Progenitor cell of endocrine pancreas (in vitro differentiated cells): ENCODE results near the gene HIGD1C. TPM values are rescaled to one million over a fixed set of nuclear protein-coding genes. Genes with fewer than 3 reads are reported as not detected.

ENCODE experiments used
- DNase-seq: peaks from one replicate; pipeline ENCODE4 v3.0.0; 2021; ENCODE audit warnings: low spot score; ENCODE audit not compliant: unreplicated experiment
- H3K27ac Mint-ChIP-seq: 2 replicates; pipeline ENCODE4 v1.8.0; 2021; ENCODE audit warnings: mild to moderate bottlenecking, moderate library complexity, mixed read lengths
- H3K27me3 Mint-ChIP-seq: 2 replicates; pipeline ENCODE4 v1.8.0; 2021; ENCODE audit warnings: mixed read lengths
- H3K36me3 Mint-ChIP-seq: 2 replicates; pipeline ENCODE4 v1.8.0; 2022; ENCODE audit warnings: mixed read lengths; ENCODE audit not compliant: insufficient read depth
- H3K4me1 Mint-ChIP-seq: 2 replicates; pipeline ENCODE4 v1.8.0; 2021; ENCODE audit warnings: low read depth, mixed read lengths
- H3K4me3 Mint-ChIP-seq: 2 replicates; pipeline ENCODE4 v1.8.0; 2021; ENCODE audit warnings: low read depth, mild to moderate bottlenecking, moderate library complexity, mixed read lengths
- H3K9me3 Mint-ChIP-seq: 2 replicates; pipeline ENCODE4 v1.8.0; 2021; ENCODE audit warnings: low read depth, mixed read lengths
- total RNA-seq: library from RNA; stranded (reverse); gene quantifications from 2 replicates; pipeline ENCODE4 v1.2.1, GENCODE V29; 2021
- TF ChIP-seq, protein P1 (sequence below): fragments of 200-600 bp; sonication (generic); IDR thresholded peaks from one replicate; pipeline ENCODE4 v1.5.0; 2021; ENCODE audit warnings: antibody characterized with exemption, mild to moderate bottlenecking; ENCODE audit not compliant: unreplicated experiment

HIGD1C gene
- total RNA-seq, 1 donor from 2014 or later: not detected

DNA sequence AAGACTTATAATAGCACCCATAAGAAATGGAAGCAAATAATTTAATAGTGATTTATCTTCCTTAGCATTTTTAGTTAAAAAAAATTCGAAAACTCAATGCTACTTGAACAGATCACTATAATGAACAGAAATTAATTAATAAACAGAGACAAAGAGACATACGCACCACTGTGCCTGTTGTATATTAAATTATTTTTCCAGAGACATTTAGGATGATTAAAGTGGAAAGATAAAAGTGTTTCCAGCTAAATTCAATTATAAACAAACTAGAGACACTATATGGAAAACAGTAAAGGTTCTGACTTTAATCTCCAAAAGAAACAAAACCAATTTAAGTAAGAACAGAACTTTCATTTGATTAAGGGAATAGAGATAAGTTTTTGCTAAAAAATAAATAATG lies 3.4 kb downstream of the HIGD1C start:
- Mint-ChIP-seq H3K36me3 (no peaks in the 10 kb centered on the region), H3K4me1 (peaks cover 4% of the 10 kb centered on the region), H3K27me3 (no peaks in the 10 kb centered on the region), H3K4me3 (no peak overlapping the region), H3K9me3 (no peaks in the 10 kb centered on the region), H3K27ac (no peak overlapping the region)
- no peak for DNase-seq
- TF ChIP-seq, protein P1, sequence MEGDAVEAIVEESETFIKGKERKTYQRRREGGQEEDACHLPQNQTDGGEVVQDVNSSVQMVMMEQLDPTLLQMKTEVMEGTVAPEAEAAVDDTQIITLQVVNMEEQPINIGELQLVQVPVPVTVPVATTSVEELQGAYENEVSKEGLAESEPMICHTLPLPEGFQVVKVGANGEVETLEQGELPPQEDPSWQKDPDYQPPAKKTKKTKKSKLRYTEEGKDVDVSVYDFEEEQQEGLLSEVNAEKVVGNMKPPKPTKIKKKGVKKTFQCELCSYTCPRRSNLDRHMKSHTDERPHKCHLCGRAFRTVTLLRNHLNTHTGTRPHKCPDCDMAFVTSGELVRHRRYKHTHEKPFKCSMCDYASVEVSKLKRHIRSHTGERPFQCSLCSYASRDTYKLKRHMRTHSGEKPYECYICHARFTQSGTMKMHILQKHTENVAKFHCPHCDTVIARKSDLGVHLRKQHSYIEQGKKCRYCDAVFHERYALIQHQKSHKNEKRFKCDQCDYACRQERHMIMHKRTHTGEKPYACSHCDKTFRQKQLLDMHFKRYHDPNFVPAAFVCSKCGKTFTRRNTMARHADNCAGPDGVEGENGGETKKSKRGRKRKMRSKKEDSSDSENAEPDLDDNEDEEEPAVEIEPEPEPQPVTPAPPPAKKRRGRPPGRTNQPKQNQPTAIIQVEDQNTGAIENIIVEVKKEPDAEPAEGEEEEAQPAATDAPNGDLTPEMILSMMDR: no peak

DNA sequence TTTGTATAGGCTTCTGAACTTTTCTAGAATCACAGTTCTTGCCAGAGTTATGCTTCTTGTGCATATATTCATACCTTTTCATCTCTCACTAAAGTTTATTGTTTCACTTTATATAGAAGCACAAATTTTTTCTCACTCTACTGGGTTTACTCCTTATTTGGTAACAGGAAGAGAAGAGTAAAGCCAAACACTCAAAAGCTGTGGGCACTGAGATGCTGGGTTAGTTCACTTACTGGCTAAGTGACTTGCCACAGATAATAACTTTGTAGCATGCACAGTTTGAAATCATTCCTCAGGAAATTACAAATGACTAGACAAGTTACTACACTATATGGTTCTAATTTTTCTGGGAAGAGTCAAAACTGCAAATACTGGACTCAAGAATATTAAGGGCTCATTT lies 7.8 kb downstream of the HIGD1C start:
- peaks cover 4% of the 10 kb centered on the region for H3K4me1 Mint-ChIP-seq

DNA sequence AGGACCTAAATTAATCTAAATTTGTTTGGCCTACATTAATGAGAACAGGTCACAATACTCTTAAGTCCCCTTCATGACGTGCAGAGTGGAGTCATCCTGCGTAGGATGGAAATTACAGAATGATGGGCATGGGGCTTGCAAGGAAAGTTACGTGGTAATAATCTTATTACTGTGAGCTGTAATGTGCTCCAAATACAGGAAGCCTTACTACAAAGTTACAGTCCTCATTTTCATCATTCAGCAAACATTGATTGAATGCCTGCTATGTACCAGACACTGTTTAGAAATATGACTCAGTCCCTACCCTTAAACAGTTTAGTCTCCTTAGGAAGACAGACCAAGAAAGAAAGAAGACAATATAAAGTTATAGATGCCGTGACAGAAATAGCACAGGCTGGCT lies 9.4 kb downstream of the HIGD1C start:
- H3K27me3 Mint-ChIP-seq: no peaks in the 10 kb centered on the region
- H3K27ac Mint-ChIP-seq: no peak overlapping the region
- H3K4me1 Mint-ChIP-seq: peaks cover 4% of the 10 kb centered on the region
- no peak for DNase-seq
- H3K36me3 Mint-ChIP-seq: no peaks in the 10 kb centered on the region
- no peak overlapping the region for H3K4me3 Mint-ChIP-seq
- TF ChIP-seq, protein P1: no peak
- H3K9me3 Mint-ChIP-seq: no peaks in the 10 kb centered on the region

More for the DNA sequence above, 7.8 kb downstream of the HIGD1C start:
- TF ChIP-seq, protein P1: no peak
- Mint-ChIP-seq H3K27ac (no peak overlapping the region), H3K9me3 (no peaks in the 10 kb centered on the region), H3K4me3 (no peak overlapping the region), H3K27me3 (no peaks in the 10 kb centered on the region), H3K36me3 (no peaks in the 10 kb centered on the region)
- no peak for DNase-seq

DNA sequence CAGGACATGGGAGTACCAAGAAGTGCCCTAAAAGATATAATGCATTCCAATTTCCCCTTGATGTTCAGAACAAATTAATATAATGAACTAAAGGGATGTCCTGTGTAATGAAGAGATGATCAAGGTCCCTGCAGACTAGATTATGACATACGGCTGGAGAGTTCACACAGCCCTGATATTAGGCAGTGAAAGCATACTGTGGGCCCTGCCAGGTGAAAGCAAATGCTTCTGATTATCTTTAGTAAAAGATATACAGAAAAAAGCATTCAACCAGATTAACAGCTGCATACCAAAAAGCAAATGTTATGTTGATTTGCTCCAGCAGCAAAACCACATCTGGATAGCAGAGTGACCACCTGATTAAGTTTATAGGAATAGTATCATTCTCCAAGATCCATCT lies 12.1 kb downstream of the HIGD1C start:
- Mint-ChIP-seq H3K4me1 (peaks cover 4% of the 10 kb centered on the region), H3K36me3 (peaks cover 2% of the 10 kb centered on the region), H3K9me3 (no peaks in the 10 kb centered on the region), H3K4me3 (no peak overlapping the region), H3K27me3 (no peaks in the 10 kb centered on the region), H3K27ac (no peak overlapping the region)
- TF ChIP-seq, protein P1: no peak
- no peak for DNase-seq

DNA sequence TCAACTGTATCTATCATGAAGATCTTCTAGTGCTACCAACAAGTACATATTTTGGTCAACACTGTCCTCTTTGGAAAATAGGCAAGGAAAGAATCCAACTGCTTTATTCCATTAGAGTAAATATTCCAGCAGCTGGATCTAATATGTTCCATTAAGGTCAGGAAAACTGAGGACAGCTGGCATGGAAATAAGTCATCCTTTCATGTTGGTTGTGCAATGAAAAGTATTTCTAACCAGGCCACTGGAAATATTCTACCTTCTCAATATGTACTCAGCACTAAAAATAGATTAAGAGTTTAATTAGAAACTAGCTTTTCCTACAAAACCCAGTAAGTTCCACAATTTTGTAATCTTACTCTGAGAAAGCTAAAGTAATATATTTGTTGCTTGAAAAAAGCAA lies 19.6 kb downstream of the HIGD1C start:
- H3K4me1 Mint-ChIP-seq: no peaks in the 10 kb centered on the region
- no peaks in the 10 kb centered on the region for H3K27me3 Mint-ChIP-seq
- H3K9me3 Mint-ChIP-seq: peaks cover 13% of the 10 kb centered on the region
- DNase-seq: no peak
- TF ChIP-seq, protein P1: no peak
- H3K27ac Mint-ChIP-seq: no peak overlapping the region
- H3K36me3 Mint-ChIP-seq: peaks cover 39% of the 10 kb centered on the region
- no peak overlapping the region for H3K4me3 Mint-ChIP-seq
